HCT116 (cell line): ENCODE data around the gene NLN. TPM values are rescaled to one million over a fixed set of nuclear protein-coding genes. Genes with fewer than 3 reads are reported as not detected.

ENCODE experiments used
- ATAC-seq: fragments of 200-7000 bp; cut with Tn5 transposase; 2 replicates; pipeline ENCODE4 v1.9.1; 2020; ENCODE audit warnings: mild to moderate bottlenecking, moderate library complexity
- BruUV-seq: library from RNA; stranded (reverse); fragments of 400-500 nt; replicated peaks from 2 replicates; lab custom pipeline; 2021; lab: Mats Ljungman, UMichigan
- CTCF ChIA-PET: fragments of 300-600 bp; sonication (Branson Sonifier 250); formaldehyde crosslinking; loops from one replicate; lab custom pipeline; 2021; ENCODE audit warnings: antibody characterized with exemption; lab: Charles Lee
- POLR2A ChIA-PET: fragments of 300-600, 350-600 bp; sonication (Branson Sonifier 250); formaldehyde crosslinking; loops from one replicate; lab custom pipeline; 2021; ENCODE audit warnings: antibody characterized with exemption; lab: Charles Lee
- RAD21 ChIA-PET, 2 experiments: fragments of 300-600 bp; sonication (Branson Sonifier 250); formaldehyde crosslinking; loops; one replicate each; lab custom pipeline; 2023; ENCODE audit warnings: low total read pairs in 2 of 2; ENCODE audit not compliant: uncharacterized antibody in 2 of 2, unreplicated experiment in 2 of 2, low non-redundant PET in 1 of 2; lab: Charles Lee
- DNase-seq: peaks from one replicate; pipeline ENCODE4 v3.0.0-alpha.2; 2010; ENCODE audit warnings: low read depth, low spot score
- H2AFZ ChIP-seq: fragments of 200-600 bp; shearing (Covaris generic), sonication (generic); 2 replicates; pipeline ENCODE4 v1.6.1; 2017; ENCODE audit warnings: low read depth, mixed run types, mixed read lengths, antibody characterized with exemption, low read length; ENCODE audit not compliant: poor library complexity, severe bottlenecking
- H3K27ac ChIP-seq: 2 replicates; pipeline ENCODE4 v1.5.1; 2012; ENCODE audit warnings: low read depth, low read length
- H3K27me3 ChIP-seq: fragments of 200-600 bp; sonication (generic); 2 replicates; pipeline ENCODE4 v1.6.1; 2016; ENCODE audit warnings: mixed run types, low read length, mixed read lengths; ENCODE audit not compliant: insufficient read depth
- H3K36me3 ChIP-seq, 2 experiments: fragments of 200-500 bp in 1 of 2; fragments of 200-600 bp in 1 of 2; sonication (Bioruptor generic) in 1 of 2; sonication (generic) in 1 of 2; 2 replicates each; pipeline versions ENCODE4 v1.5.1 to v1.6.1; 2014 to 2016; ENCODE audit warnings: low read length in 2 of 2, inconsistent platforms in 1 of 2, mixed read lengths in 1 of 2, mixed run types in 1 of 2; ENCODE audit not compliant: insufficient read depth in 2 of 2, control insufficient read depth in 1 of 2
- H3K4me1 ChIP-seq, 2 experiments: fragments of 200-600 bp in 1 of 2; sonication (generic) in 1 of 2; 2 replicates each; pipeline versions ENCODE4 v1.5.1 to v1.6.1; 2012 to 2017; ENCODE audit warnings: low read length in 2 of 2, inconsistent platforms in 1 of 2, mild to moderate bottlenecking in 1 of 2, mixed read lengths in 1 of 2, mixed run types in 1 of 2, moderate library complexity in 1 of 2; ENCODE audit not compliant: insufficient read depth in 2 of 2, control insufficient read depth in 1 of 2
- H3K4me2 ChIP-seq: fragments of 200-600 bp; sonication (generic); 2 replicates; pipeline ENCODE4 v1.6.1; 2017; ENCODE audit warnings: mixed run types, low read length, mixed read lengths
- H3K4me3 ChIP-seq, 2 experiments: fragments of 200-600 bp in 1 of 2; sonication (generic) in 1 of 2; replicated peaks in 1 of 2; 2 replicates each; pipeline ENCODE4 v1.5.1; 2011 to 2016; ENCODE audit warnings: low read length in 2 of 2, control low read depth in 1 of 2, low read depth in 1 of 2, mild to moderate bottlenecking in 1 of 2, mixed read lengths in 1 of 2, mixed run types in 1 of 2
- H3K79me2 ChIP-seq: fragments of 200-600 bp; sonication (generic); 2 replicates; pipeline ENCODE4 v1.6.1; 2017; ENCODE audit warnings: mild to moderate bottlenecking, mixed run types, low read length, moderate library complexity, mixed read lengths; ENCODE audit not compliant: insufficient read depth
- H3K9ac ChIP-seq: fragments of 200-600 bp; sonication (generic); 2 replicates; pipeline ENCODE4 v1.6.1; 2016; ENCODE audit warnings: low read length, mixed read lengths
- H3K9me2 ChIP-seq: fragments of 200-600 bp; sonication (generic), shearing (Covaris generic); 2 replicates; pipeline ENCODE4 v1.6.1; 2017; ENCODE audit warnings: mixed run types, mild to moderate bottlenecking, moderate library complexity; ENCODE audit not compliant: insufficient read depth
- H3K9me3 ChIP-seq, 2 experiments: fragments of 200-500 bp in 1 of 2; fragments of 200-600 bp in 1 of 2; sonication (Bioruptor generic) in 1 of 2; sonication (generic) in 1 of 2; 2 replicates each; pipeline ENCODE4 v1.6.1; 2014 to 2017; ENCODE audit warnings: low read length in 2 of 2, mixed read lengths in 2 of 2, inconsistent platforms in 1 of 2, low read depth in 1 of 2, mild to moderate bottlenecking in 1 of 2, mixed run types in 1 of 2, moderate library complexity in 1 of 2; ENCODE audit not compliant: control insufficient read depth in 1 of 2, insufficient read depth in 1 of 2
- H4K20me1 ChIP-seq: fragments of 200-600 bp; sonication (generic), shearing (Covaris generic); 2 replicates; pipeline ENCODE4 v1.6.1; 2017; ENCODE audit warnings: mixed run types, mild to moderate bottlenecking, moderate library complexity; ENCODE audit not compliant: insufficient read depth
- ATF3 ChIP-seq: IDR thresholded peaks from 2 replicates; pipeline ENCODE4 v1.6.1; 2012
- CBX3 ChIP-seq: IDR thresholded peaks from 2 replicates; pipeline ENCODE4 v1.6.1; 2012; ENCODE audit warnings: low read depth
- CEBPB ChIP-seq: IDR thresholded peaks from 2 replicates; pipeline ENCODE4 v1.6.1; 2012; ENCODE audit warnings: low read depth
- EGR1 ChIP-seq: IDR thresholded peaks from 2 replicates; pipeline ENCODE4 v1.6.1; 2012; ENCODE audit warnings: low read depth
- ELF1 ChIP-seq: IDR thresholded peaks from 2 replicates; pipeline ENCODE4 v1.6.1; 2012; ENCODE audit warnings: low read depth, borderline replicate concordance
- EZH2 ChIP-seq: fragments of 200-600 bp; sonication (generic); IDR thresholded peaks from 2 replicates; pipeline ENCODE4 v1.6.1; 2017; ENCODE audit warnings: antibody characterized with exemption, mixed run types
- EZH2phosphoT487 ChIP-seq: fragments of 200-600 bp; IDR thresholded peaks from 2 replicates; pipeline ENCODE4 v1.6.1; 2018; ENCODE audit warnings: antibody characterized with exemption, borderline replicate concordance
- FOSL1 ChIP-seq: IDR thresholded peaks from 2 replicates; pipeline ENCODE4 v1.6.1; 2012; ENCODE audit warnings: low read depth
- JUND ChIP-seq: IDR thresholded peaks from 2 replicates; pipeline ENCODE4 v1.6.1; 2012
- MAX ChIP-seq: IDR thresholded peaks from 2 replicates; pipeline ENCODE4 v1.6.1; 2012
- POLR2A ChIP-seq: IDR thresholded peaks from 2 replicates; pipeline ENCODE4 v1.7.0; 2011; ENCODE audit warnings: borderline replicate concordance; ENCODE audit not compliant: insufficient read depth, insufficient read length; ENCODE audit errors: extremely low read depth
- POLR2AphosphoS5 ChIP-seq: IDR thresholded peaks from 2 replicates; pipeline ENCODE4 v1.6.1; 2011; ENCODE audit warnings: mild to moderate bottlenecking, low read depth, low read length, moderate library complexity
- SIN3A ChIP-seq: IDR thresholded peaks from 2 replicates; pipeline ENCODE4 v1.6.1; 2012; ENCODE audit warnings: low read depth
- SP1 ChIP-seq: IDR thresholded peaks from 2 replicates; pipeline ENCODE4 v1.6.1; 2012; ENCODE audit warnings: low read depth
- SRF ChIP-seq: IDR thresholded peaks from 2 replicates; pipeline ENCODE4 v1.6.1; 2012; ENCODE audit warnings: low read depth
- TCF7L2 ChIP-seq: IDR thresholded peaks from 2 replicates; pipeline ENCODE4 v1.7.0; 2011; ENCODE audit warnings: borderline replicate concordance, inconsistent platforms; ENCODE audit not compliant: insufficient read depth, insufficient read length; ENCODE audit errors: extremely low read depth
- YY1 ChIP-seq: IDR thresholded peaks from 2 replicates; pipeline ENCODE4 v1.6.1; 2011; ENCODE audit warnings: low read length, low read depth, moderate library complexity, mild to moderate bottlenecking; ENCODE audit not compliant: insufficient replicate concordance; ENCODE audit errors: extremely low read depth
- ZBTB33 ChIP-seq: IDR thresholded peaks from 2 replicates; pipeline ENCODE4 v1.6.1; 2011; ENCODE audit warnings: mild to moderate bottlenecking, low read length, moderate library complexity; ENCODE audit not compliant: insufficient replicate concordance; ENCODE audit errors: extremely low read depth
- ZFX ChIP-seq: fragments of 450-650 bp; IDR thresholded peaks from 2 replicates; pipeline ENCODE4 v1.6.1; 2017
- intact Hi-C: fragments of 100-400 bp; cut with micrococcal nuclease; formaldehyde crosslinking; loops from 2 replicates; pipeline ENCODE4 v1.10.0; 2022
- total RNA-seq: library from RNA; stranded (reverse); gene quantifications from one replicate; pipeline ENCODE4 v1.2.1, GENCODE V29; 2021; ENCODE audit not compliant: unreplicated experiment

Gene NLN
- total RNA-seq, 1 experiment from 2014 or later = 67.6 TPM

GRCh38 chr5:65776441-65777141, 54.6 kb downstream of the NLN start:
- ChIA-PET CTCF (no interaction called here), POLR2A (no interaction called here)

More at GRCh38 chr5:65776441-65777141, 54.6 kb downstream of the NLN start:
- BruUV-seq = no TSS peak
- Histone ChIP-seq H3K9ac (no peak overlapping the region), H3K27ac (no peak overlapping the region), H3K79me2 (no peaks in the 10 kb centered on the region), H3K4me1 (no peaks in the 10 kb centered on the region), H3K4me3 (no peak overlapping the region), H3K36me3 (peaks cover 3 to 4% of the 10 kb centered on the region in 2 experiments; a peak in 1 of 4 replicates), H4K20me1 (no peaks in the 10 kb centered on the region), H3K27me3 (no peaks in the 10 kb centered on the region), H3K9me2 (no peaks in the 10 kb centered on the region), H3K4me2 (no peak overlapping the region), H2AFZ (no peak overlapping the region), H3K9me3 (no peaks in the 10 kb centered on the region)
- RAD21 ChIA-PET = no interaction called here
- no peak for ATAC-seq
- intact Hi-C loops = no loop called here
- TF ChIP-seq ZBTB33 (no peak), POLR2AphosphoS5 (no peak), TCF7L2 (no peak), MAX (no peak), CBX3 (no peak), ATF3 (no peak), EZH2phosphoT487 (no peak), ZFX (no peak), EZH2 (no peak), JUND (no peak), POLR2A (no peak), EGR1 (no peak), YY1 (no peak), FOSL1 (no peak), CEBPB (no peak), ELF1 (no peak), SRF (no peak), SIN3A (no peak), SP1 (no peak)
- DNase-seq = no peak
